22Rv1 (cell line): ENCODE data around the gene TM9SF3.

ENCODE experiments used
- CTCF ChIP-seq: fragments of 450-650 bp; IDR thresholded peaks from 2 replicates; pipeline ENCODE4 v1.5.1; 2017; ENCODE audit warnings: mild to moderate bottlenecking
- ZFX ChIP-seq: fragments of 450-650 bp; IDR thresholded peaks from 2 replicates; pipeline ENCODE4 v1.6.1; 2017; ENCODE audit warnings: antibody characterized with exemption, borderline replicate concordance

- TF ChIP-seq CTCF (no peak), ZFX (no peak)
Observed at GRCh38 chr10:96540240-96540639, 46.6 kb downstream of the TM9SF3 start.
